ENCODE results near the gene PDE4D. TPM values are rescaled to one million over a fixed set of nuclear protein-coding genes. Genes with fewer than 3 reads are reported as not detected.

Gene PDE4D
- total and polyA plus RNA-seq, 2 of the 4 experiments (the other 2 are of a cell fraction): 1.4 to 7.9 TPM

- H3K9me3 ChIP-seq (ENCODE audit: control insufficient read depth, insufficient read depth, low read length): no peaks in the 10 kb centered on the region
- intact Hi-C loops (cut with micrococcal nuclease): no loop called here
- WGBS, 2 experiments (ENCODE audit: extremely low coverage in 2 of 2, insufficient read length in 1 of 2): no CpG with 5 or more reads among the region's 2 CpGs
- no peak overlapping the region for H2BK20ac ChIP-seq (ENCODE audit: low read depth, low read length)
- no peaks in the 10 kb centered on the region for H3K79me1 ChIP-seq (ENCODE audit: low read depth in 1 of 2, low read length in 2 of 2)
- no TSS peak for BruUV-seq (replicated peaks)
- H4K8ac ChIP-seq (ENCODE audit: low read depth in 2 of 2, low read length in 2 of 2): no peak overlapping the region
- H2BK120ac ChIP-seq (ENCODE audit: low read depth, low read length): no peak overlapping the region
- no peak overlapping the region for H3K4me2 ChIP-seq (ENCODE audit: low read depth, low read length)
- H3K18ac ChIP-seq (ENCODE audit: low read depth, low read length): no peak overlapping the region
- no peak overlapping the region for H2AK9ac ChIP-seq (replicated peaks; ENCODE audit: low read depth, low read length, poor library complexity)
- no peaks in the 10 kb centered on the region for H4K20me1 ChIP-seq (ENCODE audit: insufficient read depth, low read length)
- no peak overlapping the region for H3K56ac ChIP-seq (ENCODE audit: extremely low read depth, insufficient read depth, low read length)
- no peak overlapping the region for H2BK5ac ChIP-seq (ENCODE audit: low read depth, low read length, poor library complexity, severe bottlenecking)
- DNase-seq (no peak), ATAC-seq (ENCODE audit: low read depth) (no peak)
- no peak overlapping the region for H3K9ac ChIP-seq (ENCODE audit: low read depth, low read length)
- TF ChIP-seq NFE2L2 (IDR thresholded peaks at IDR 0.05; ENCODE audit: low read depth, low read length): no peak
- POLR2A ChIA-PET (ENCODE audit: unreplicated experiment): no interaction called here
- no peaks in the 10 kb centered on the region for H3K36me3 ChIP-seq (ENCODE audit: control insufficient read depth, insufficient read depth, low read length)
- H3K14ac ChIP-seq (replicated peaks; ENCODE audit: low read depth, low read length): no peak overlapping the region
- H3K9me1 ChIP-seq (ENCODE audit: insufficient read depth, low read length): no peaks in the 10 kb centered on the region
- H4K5ac ChIP-seq (ENCODE audit: low read depth, low read length): no peak overlapping the region
- dilution Hi-C loops (cut with HindIII; ENCODE audit: low sequenced_read_pairs, unreplicated experiment): no loop called here
- no peak overlapping the region for H4K91ac ChIP-seq (ENCODE audit: insufficient read depth, low read depth, low read length)
- CTCF ChIA-PET: no interaction called here
- no peak overlapping the region for H3K23ac ChIP-seq (ENCODE audit: low read depth, low read length)
- H2AFZ ChIP-seq (replicated peaks; ENCODE audit: low read length, poor library complexity): no peak overlapping the region
- H2BK15ac ChIP-seq (ENCODE audit: low read depth, low read length): no peak overlapping the region
- H2AK5ac ChIP-seq (ENCODE audit: low read depth, low read length): no peak overlapping the region
- H3K27ac ChIP-seq (ENCODE audit: insufficient read depth, low read length): no peak overlapping the region
- no peak overlapping the region for H3K4ac ChIP-seq (ENCODE audit: low read depth, low read length)
- no peaks in the 10 kb centered on the region for H3K27me3 ChIP-seq (ENCODE audit: control insufficient read depth, insufficient read depth, low read length)
- no peak overlapping the region for H3K4me3 ChIP-seq (ENCODE audit: insufficient read depth, low read depth, low read length)
- H3K4me1 ChIP-seq (ENCODE audit: control insufficient read depth, insufficient read depth, low read length): no peaks in the 10 kb centered on the region
- in situ Hi-C loops (cut with MboI; ENCODE audit: low sequenced_read_pairs): no loop called here
These were observed 248.1 kb downstream of the PDE4D start for GRCh38 chr5:59645380-59645779.

Data from IMR-90 (cell line).